Esophagus squamous epithelium (tissue), 5 donors: ENCODE data around the gene SEMA4D. TPM values are rescaled to one million over a fixed set of nuclear protein-coding genes. Genes with fewer than 3 reads are reported as not detected.

Experiments used
- DNase-seq: peaks from one replicate; lab custom pipeline; 2025; lab: John Stamatoyannopoulos, UW
- H3K27ac ChIP-seq, 4 donors: fragments of 200-600 bp; sonication (generic); one replicate each; pipeline ENCODE4 v1.5.1; 2016 to 2019; ENCODE audit warnings: mild to moderate bottlenecking in 1 of 4
- H3K27me3 ChIP-seq, 4 donors: fragments of 200-600 bp; sonication (generic); 1 replicate in 3 of 4; 2 replicates in 1 of 4; pipeline versions ENCODE4 v1.5.1 to v1.6.0; 2017 to 2021; ENCODE audit warnings: antibody characterized with exemption in 1 of 4
- H3K36me3 ChIP-seq, 3 donors: fragments of 200-600 bp; sonication (generic); one replicate each; pipeline ENCODE4 v1.5.1; 2016 to 2019
- H3K4me1 ChIP-seq, 3 donors: fragments of 200-600 bp; sonication (generic); one replicate each; pipeline ENCODE4 v1.5.1; 2017 to 2019
- H3K4me3 ChIP-seq, 4 donors: fragments of 200-600 bp; sonication (generic); 1 replicate in 3 of 4; 2 replicates in 1 of 4; pipeline ENCODE4 v1.5.1; 2016 to 2019; ENCODE audit warnings: mild to moderate bottlenecking in 2 of 4, moderate library complexity in 1 of 4
- H3K9me3 ChIP-seq, 3 donors: fragments of 200-600 bp; sonication (generic); one replicate each; pipeline ENCODE4 v1.5.1; 2016 to 2019
- POLR2A ChIP-seq, 4 donors: fragments of 450-650 bp; IDR thresholded peaks; one replicate each; pipeline ENCODE4 v1.6.1; 2017; ENCODE audit warnings: antibody characterized with exemption in 4 of 4, mild to moderate bottlenecking in 4 of 4, moderate library complexity in 3 of 4
- WGBS, 2 donors: methylation state at CpG; one replicate each; pipeline ENCODE4 v1.1.5; 2018; 5-methylcytosine and 5-hydroxymethylcytosine counted together
- intact Hi-C: fragments of 100-400 bp; cut with DNase I; formaldehyde crosslinking; loops from one replicate; pipeline ENCODE4 v1.15.0; 2022
- total RNA-seq, 4 donors: library from RNA; depleted of rRNA; stranded (reverse); fragments of >200 nt; gene quantifications; one replicate each; pipeline ENCODE4 v1.1.0, GENCODE V29; 2016
- TF ChIP-seq, protein P1 (sequence below), 6 experiments: fragments of 450-650 bp in 4 of 6; fragments of 200-600 bp in 2 of 6; sonication (generic) in 2 of 6; IDR thresholded peaks; one replicate each; pipeline ENCODE4 v1.5.1; 2016 to 2019; ENCODE audit warnings: antibody characterized with exemption in 6 of 6, mild to moderate bottlenecking in 4 of 6, moderate library complexity in 4 of 6
- donor health status: DM: yes; HTN: yes; CAD: no.

Gene SEMA4D
- total RNA-seq, 4 donors from 2014 or later, result 12.8 to 52.0 (median 20.5) TPM

DNA sequence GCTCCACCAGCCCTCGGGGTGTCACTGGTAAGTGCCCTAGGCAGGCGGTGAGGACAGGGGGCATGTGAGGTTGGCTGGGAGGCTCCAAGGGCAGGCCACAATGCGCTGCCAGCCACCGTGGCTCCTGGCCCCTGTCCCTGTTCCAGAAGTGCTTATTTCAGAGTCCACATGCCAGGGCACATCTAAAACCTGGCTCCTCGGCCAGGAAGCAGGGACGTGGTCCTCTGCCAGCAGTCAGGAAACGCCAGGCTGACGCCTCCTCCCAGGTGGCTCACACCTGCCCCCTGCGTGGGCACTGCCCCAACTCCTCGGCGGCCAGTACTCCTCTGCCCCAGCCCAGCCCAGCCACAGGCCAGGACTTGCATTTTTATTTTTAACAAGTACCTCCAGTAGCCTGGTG is 111.1 kb downstream of the SEMA4D start:
- no peak for TF ChIP-seq POLR2A (IDR thresholded peaks at IDR 0.05)
- TF ChIP-seq, protein P1, sequence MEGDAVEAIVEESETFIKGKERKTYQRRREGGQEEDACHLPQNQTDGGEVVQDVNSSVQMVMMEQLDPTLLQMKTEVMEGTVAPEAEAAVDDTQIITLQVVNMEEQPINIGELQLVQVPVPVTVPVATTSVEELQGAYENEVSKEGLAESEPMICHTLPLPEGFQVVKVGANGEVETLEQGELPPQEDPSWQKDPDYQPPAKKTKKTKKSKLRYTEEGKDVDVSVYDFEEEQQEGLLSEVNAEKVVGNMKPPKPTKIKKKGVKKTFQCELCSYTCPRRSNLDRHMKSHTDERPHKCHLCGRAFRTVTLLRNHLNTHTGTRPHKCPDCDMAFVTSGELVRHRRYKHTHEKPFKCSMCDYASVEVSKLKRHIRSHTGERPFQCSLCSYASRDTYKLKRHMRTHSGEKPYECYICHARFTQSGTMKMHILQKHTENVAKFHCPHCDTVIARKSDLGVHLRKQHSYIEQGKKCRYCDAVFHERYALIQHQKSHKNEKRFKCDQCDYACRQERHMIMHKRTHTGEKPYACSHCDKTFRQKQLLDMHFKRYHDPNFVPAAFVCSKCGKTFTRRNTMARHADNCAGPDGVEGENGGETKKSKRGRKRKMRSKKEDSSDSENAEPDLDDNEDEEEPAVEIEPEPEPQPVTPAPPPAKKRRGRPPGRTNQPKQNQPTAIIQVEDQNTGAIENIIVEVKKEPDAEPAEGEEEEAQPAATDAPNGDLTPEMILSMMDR (IDR thresholded peaks at IDR 0.05), result no peak
- no peak overlapping the region for H3K4me3 ChIP-seq
- intact Hi-C loops, result no loop called here
- no peaks in the 10 kb centered on the region for H3K27me3 ChIP-seq
- H3K27ac ChIP-seq, result peak overlapping the region; percentile 11 to 87 (median 74)
- peaks cover 0 to 100% (median 24%) of the 10 kb centered on the region in 3 donors for H3K36me3 ChIP-seq
- peaks cover 18 to 50% (median 35%) of the 10 kb centered on the region in 3 donors for H3K4me1 ChIP-seq
- 32 to 47% methylated on average over 3 to 8 of the region's 11 CpGs for WGBS, 2 donors
- no peaks in the 10 kb centered on the region for H3K9me3 ChIP-seq
- DNase-seq, result no peak

DNA sequence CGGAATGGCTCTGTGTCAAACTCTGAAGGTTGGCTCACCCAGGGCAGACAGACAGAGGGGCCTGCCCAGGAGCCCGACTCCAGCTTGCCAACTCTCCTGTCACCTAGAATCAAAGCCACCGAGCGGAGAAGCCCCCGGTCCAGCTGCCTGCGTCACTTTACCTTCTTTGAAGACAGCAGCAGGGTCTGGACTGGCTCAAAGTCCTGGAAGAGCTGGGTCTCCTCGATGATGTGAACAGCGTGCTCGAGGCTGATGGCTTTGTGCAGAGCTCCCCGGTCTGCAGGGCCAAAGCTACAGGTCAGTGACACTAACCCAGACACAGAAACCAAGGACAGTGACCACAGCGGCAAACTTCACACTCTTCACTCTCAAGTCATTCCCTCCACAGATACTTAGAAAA is 111.7 kb downstream of the SEMA4D start:
- intact Hi-C loops, result no loop called here
- no peak for DNase-seq
- no peaks in the 10 kb centered on the region for H3K27me3 ChIP-seq
- peaks cover 0 to 100% (median 21%) of the 10 kb centered on the region in 3 donors for H3K36me3 ChIP-seq
- H3K4me1 ChIP-seq, result peaks cover 18 to 50% (median 35%) of the 10 kb centered on the region in 3 donors
- no peaks in the 10 kb centered on the region for H3K9me3 ChIP-seq
- H3K27ac ChIP-seq, result peak overlapping the region in 2 of 4 donors; percentile 11 to 76
- no peak for TF ChIP-seq POLR2A (IDR thresholded peaks at IDR 0.05)
- TF ChIP-seq, protein P1 (IDR thresholded peaks at IDR 0.05), result no peak
- WGBS, 2 donors, result 100% methylated on average over 1 of the region's 11 CpGs
- H3K4me3 ChIP-seq, result no peak overlapping the region

DNA sequence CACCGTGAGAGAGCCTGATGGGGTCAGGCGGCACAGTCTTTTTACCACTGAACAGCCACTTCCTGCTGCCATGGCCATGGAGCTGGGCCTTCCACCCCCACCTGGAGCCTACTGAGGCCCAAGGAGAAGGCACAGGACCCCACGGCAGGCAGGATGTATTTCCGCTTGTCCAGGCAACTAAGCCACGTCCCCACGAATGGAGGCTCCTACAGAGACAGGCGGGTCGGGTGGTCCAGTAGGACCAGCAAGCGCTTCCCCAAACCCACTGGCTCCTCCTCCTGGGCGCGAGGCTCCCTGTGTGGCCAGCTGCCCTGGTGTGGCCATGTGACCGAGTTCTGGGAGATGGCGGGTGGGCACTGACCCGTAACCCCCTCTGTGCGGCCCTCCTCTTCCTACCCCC is 113.1 kb downstream of the SEMA4D start:
- no peak for DNase-seq
- Histone ChIP-seq H3K9me3 (no peaks in the 10 kb centered on the region), H3K36me3 (peaks cover 0 to 100% (median 16%) of the 10 kb centered on the region in 3 donors), H3K27ac (no peak overlapping the region), H3K4me1 (peaks cover 18 to 42% (median 30%) of the 10 kb centered on the region in 3 donors), H3K4me3 (no peak overlapping the region), H3K27me3 (no peaks in the 10 kb centered on the region)
- intact Hi-C loops, result no loop called here
- WGBS, 2 donors, result 86 to 94% methylated on average over 4 to 8 of the region's 15 CpGs
- TF ChIP-seq, protein P1 (IDR thresholded peaks at IDR 0.05), result no peak
- no peak for TF ChIP-seq POLR2A (IDR thresholded peaks at IDR 0.05)

DNA sequence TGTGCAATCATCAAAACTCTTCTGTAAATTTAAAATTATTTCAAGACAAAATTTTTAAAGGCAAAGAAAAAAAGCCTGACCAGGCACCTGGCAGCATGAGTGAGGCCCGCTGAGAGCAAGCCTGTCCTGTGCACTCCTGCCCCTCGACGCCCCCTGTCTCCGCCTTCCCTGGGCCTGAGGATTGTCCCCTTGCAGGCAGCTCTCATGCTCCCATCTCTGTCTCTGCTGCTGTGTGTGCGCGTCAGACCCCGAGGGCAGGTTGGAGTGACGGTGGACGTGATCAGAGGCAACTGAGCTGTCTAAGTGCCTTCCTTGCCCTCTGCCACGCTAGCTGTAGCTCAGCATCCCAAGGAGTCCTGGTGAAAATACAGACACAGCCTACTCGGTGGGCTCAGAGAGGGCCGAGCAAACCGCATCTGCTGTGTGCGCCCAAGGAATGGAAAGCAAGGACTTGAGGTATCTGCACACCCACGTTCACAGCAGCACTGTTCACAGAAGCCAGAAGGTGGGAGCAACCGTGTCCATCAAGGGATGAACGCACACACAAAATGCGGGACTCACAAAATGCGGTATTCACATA is 114.1 kb downstream of the SEMA4D start:
- WGBS, 2 donors, result 91 to 95% methylated on average over 14 to 17 of the region's 19 CpGs
- Histone ChIP-seq H3K4me1 (peaks cover 13 to 32% (median 21%) of the 10 kb centered on the region in 3 donors), H3K9me3 (no peaks in the 10 kb centered on the region), H3K4me3 (no peak overlapping the region), H3K36me3 (peaks cover 0 to 100% (median 16%) of the 10 kb centered on the region in 3 donors), H3K27ac (no peak overlapping the region), H3K27me3 (no peaks in the 10 kb centered on the region)
- intact Hi-C loops, result no loop called here
- TF ChIP-seq, protein P1 (IDR thresholded peaks at IDR 0.05), result no peak
- no peak for DNase-seq

DNA sequence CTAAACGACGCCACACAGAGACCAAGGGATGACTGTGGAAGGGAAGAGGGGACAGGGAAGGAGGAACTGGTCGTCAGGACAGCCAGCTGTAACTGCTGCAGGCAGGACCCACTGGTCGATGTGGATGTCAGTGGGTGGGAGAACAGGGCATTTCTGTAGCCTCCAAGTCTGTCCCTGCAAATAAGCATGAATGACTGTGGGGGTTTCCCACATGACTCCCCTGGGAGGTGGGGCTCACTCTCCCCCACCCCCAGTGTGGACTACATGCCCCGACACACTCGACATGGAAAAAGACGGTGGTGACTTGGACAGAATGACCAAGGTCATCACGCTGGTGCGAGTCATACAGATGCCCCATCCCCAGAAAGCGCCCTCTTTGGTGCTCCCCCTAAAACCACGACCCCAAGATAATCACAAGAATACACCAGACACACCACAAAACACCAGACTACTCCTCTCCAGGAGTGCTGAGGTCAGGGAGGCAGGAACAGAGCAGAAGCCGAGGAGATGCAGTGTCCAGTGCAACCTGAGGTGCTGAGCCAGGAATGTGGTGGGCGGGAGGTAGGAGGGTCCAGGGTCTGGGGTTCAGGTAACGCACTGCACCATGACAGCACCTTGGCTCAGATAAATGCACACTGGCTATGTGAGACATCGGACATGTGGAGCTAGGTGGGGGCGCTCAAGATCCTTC is 114.7 kb downstream of the SEMA4D start:
- peaks cover 7 to 25% (median 16%) of the 10 kb centered on the region in 3 donors for H3K4me1 ChIP-seq
- 76 to 78% methylated on average over 8 to 12 of the region's 16 CpGs for WGBS, 2 donors
- peaks cover 0 to 100% (median 16%) of the 10 kb centered on the region in 3 donors for H3K36me3 ChIP-seq

More for the DNA sequence above, 114.7 kb downstream of the SEMA4D start:
- no peak for TF ChIP-seq POLR2A (IDR thresholded peaks at IDR 0.05)
- TF ChIP-seq, protein P1 (IDR thresholded peaks at IDR 0.05), result no peak
- no peak for DNase-seq
- H3K9me3 ChIP-seq, result no peaks in the 10 kb centered on the region
- H3K27me3 ChIP-seq, result no peaks in the 10 kb centered on the region
- H3K27ac ChIP-seq, result no peak overlapping the region
- intact Hi-C loops, result no loop called here
- H3K4me3 ChIP-seq, result no peak overlapping the region
